GM19468 (cell line): ENCODE data around the gene TP53BP1.
"Not testable (repeated sequence)": the region's sequence is repeated elsewhere in the genome, so short reads cannot be mapped to it uniquely, and the experiment has no call there.

Experiments
- ATAC-seq: cut with Tn5 transposase; IDR thresholded peaks from one replicate; pipeline ENCODE4 v1.9.1; 2021; ENCODE audit warnings: mild to moderate bottlenecking, moderate library complexity, moderate number of reproducible peaks; ENCODE audit not compliant: unreplicated experiment; ENCODE audit errors: extremely low read depth

The TP53BP1 gene, protein sequence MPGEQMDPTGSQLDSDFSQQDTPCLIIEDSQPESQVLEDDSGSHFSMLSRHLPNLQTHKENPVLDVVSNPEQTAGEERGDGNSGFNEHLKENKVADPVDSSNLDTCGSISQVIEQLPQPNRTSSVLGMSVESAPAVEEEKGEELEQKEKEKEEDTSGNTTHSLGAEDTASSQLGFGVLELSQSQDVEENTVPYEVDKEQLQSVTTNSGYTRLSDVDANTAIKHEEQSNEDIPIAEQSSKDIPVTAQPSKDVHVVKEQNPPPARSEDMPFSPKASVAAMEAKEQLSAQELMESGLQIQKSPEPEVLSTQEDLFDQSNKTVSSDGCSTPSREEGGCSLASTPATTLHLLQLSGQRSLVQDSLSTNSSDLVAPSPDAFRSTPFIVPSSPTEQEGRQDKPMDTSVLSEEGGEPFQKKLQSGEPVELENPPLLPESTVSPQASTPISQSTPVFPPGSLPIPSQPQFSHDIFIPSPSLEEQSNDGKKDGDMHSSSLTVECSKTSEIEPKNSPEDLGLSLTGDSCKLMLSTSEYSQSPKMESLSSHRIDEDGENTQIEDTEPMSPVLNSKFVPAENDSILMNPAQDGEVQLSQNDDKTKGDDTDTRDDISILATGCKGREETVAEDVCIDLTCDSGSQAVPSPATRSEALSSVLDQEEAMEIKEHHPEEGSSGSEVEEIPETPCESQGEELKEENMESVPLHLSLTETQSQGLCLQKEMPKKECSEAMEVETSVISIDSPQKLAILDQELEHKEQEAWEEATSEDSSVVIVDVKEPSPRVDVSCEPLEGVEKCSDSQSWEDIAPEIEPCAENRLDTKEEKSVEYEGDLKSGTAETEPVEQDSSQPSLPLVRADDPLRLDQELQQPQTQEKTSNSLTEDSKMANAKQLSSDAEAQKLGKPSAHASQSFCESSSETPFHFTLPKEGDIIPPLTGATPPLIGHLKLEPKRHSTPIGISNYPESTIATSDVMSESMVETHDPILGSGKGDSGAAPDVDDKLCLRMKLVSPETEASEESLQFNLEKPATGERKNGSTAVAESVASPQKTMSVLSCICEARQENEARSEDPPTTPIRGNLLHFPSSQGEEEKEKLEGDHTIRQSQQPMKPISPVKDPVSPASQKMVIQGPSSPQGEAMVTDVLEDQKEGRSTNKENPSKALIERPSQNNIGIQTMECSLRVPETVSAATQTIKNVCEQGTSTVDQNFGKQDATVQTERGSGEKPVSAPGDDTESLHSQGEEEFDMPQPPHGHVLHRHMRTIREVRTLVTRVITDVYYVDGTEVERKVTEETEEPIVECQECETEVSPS (N-terminal part only)

DNA sequence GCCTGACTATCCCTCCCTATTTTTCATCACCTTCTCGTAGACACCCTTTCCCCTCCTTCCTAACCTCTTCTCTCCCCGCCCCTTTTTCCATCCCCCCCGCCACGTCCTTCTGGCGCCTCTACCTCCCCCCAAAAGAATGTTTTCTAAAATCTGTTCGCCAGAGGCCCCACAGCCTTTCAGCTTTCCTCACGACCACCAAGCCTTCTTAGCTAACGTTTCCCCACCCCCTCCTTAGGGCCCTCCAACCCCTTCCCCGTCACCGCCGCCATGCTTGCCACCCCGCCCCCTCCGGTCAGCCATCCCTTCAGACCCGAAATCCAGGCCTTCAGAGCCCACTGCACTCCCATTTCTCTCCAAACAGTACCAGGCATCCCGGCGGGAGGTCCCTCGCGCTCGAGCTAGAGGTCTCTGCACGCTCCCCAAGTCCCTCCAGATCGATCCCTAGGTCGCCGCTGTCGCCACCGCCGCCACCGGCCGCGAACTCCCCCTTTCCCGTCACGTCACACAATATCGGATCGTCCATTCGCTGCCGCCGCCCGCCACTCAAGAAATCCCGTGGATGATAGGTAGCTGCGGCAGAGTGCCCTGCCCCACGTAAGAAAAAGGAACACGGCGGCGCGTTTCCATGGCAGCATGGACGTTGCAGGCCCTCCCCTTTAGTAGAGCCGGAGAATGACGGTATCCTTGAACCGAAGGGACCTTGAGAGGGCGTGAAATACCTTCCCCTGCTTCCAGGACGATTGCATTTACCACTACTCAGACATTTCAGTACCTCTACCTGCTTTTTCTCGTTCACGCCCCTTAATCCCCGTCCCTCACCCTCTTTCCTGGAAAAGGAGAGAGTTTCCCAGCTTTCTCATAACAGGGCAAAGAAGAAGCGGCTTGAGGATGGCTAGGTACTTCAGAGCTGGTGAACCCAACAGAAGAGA, at the start of gene TP53BP1:
TSS of gene TP53BP1 (minus strand) at position 484 of the 929 bp plus-strand sequence. CDS start at position 371, 113 bp downstream.
- peak; percentile 67 for ATAC-seq

DNA sequence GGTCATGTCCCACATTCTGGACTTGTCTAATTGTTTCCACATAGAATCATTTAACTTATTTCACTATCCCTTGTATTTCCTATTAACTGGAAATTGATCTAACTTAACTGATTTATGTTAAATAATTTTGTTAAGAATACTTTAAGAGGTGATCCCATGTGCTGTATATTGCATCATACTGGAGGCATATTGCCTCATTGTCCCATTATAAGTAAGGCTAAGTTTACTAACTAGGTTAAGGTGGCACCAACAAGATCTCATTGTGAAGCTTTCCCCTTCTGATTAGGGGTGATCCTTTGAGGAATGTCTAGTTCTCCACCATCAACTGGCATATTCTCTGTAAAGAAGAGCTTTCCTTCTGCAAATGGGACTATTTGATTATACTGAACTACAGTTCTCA, 48.8 kb upstream of the TP53BP1 start:
- no peak for ATAC-seq

DNA sequence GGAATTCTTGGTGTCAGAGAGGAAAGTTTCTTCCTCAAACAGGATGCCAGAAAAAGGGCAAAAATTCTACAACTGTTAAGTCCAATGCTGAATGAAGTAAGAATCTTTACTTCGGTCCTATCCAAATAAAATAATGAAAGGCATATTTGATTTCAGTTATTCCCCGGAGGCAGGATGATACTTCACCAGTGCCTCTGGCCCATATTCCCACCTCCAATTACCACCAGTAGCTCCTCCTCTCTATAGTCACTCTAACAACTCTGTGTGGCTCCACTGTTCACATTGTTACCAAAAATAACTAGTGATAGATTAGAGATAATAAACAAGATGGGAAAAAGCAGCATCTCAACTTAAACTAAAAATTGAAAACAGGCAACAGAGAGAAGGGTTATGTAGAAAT, 45.1 kb upstream of the TP53BP1 start:
- no peak for ATAC-seq

DNA sequence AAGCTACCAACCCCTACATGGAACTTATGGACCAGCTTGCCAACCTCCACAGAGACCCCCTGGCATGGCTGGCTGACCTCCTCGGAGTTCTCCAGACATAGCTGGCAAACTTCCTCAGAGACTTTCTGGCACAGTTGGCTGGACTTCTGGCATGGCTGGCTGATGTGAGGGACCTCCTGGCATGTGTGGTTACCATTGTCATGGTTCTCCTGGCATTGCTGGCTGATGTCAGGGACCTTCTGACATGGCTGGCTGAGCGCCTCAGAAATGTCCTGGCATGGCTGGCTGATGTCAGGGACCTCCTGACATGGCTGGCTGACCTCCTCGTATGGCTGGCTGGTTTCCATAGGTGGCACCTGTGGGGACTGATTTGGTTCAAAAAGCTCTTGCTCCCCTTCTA, 41.9 kb upstream of the TP53BP1 start:
- no peak for ATAC-seq

DNA sequence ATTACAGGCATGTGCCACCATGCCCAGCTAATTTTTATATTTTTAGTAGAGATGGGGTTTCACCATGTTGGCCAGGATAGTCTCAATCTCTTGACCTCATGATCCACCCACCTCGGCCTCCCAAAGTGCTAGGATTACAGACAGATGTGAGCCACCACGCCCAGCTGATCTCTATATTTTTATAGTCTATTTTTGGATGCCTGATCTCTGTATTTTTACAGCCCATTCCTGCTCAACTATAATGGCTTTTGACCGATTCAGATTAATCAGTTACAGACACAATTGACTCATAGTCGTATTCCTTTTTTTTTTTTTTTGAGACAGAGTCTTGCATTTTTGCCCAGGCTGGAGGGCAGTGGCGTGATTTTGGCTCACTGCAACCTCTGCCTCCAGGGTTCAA, 39.9 kb upstream of the TP53BP1 start:
- not testable (repeated sequence) for ATAC-seq

DNA sequence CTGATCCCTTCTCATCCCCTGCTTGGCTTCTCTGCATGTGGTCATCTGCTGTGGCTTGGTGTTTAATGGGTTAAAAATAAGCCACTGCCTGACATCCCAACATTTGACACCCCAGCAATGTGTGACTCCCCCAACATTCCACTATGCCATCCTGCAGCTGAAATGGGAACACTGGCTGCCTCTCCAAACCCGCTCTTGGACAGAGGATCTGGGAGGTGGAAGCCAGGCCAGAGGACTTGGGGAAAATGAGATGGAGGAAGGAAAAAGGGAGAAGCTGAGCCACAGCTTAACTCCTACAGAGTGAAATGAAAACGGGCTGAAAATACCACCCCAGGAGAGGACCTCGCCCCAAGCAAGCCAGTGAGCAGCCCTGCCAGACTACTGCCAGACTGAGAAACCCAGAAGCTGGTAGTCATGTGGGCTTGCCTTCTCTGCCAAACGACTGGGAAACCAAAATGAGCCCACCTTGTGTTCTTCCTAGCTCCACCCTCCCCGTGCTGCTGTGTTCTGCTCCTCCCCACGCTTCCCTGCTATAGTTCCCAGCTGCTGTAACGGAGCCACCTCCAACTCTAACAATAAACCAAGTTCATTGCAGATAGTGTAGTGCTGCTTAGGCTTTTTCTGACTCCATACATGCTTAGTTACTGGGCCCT, 38.2 kb upstream of the TP53BP1 start:
- ATAC-seq = no peak

DNA sequence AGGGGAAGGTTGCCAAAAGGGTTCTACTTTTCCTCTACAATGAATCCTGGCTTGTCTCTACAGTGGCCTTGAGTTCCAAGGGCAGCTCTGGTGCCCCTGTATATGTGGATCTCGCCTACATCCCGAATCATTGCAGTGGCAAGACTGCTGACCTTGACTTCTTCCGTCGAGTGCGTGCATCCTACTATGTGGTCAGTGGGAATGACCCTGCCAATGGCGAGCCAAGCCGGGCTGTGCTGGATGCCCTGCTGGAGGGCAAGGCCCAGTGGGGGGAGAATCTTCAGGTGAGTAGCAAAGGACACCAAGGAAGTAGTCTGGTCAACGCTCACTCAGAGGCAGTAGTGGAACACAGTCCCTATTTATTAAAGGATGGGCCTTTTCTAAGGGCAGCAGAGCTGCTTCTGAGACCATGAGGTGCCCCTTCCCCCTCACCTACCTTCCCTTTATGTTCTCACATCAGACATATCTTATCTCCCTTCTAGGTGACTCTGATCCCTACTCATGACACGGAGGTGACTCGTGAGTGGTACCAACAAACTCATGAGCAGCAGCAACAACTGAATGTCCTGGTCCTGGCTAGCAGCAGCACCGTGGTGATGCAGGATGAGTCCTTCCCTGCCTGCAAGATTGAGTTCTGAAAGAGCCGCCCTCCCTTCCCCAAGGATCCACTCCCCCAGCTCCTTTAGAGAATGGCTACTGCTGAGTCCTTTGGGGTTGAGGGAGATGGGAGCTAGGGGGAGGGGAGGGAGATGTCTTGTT, 36.8 kb upstream of the TP53BP1 start:
- no peak for ATAC-seq

DNA sequence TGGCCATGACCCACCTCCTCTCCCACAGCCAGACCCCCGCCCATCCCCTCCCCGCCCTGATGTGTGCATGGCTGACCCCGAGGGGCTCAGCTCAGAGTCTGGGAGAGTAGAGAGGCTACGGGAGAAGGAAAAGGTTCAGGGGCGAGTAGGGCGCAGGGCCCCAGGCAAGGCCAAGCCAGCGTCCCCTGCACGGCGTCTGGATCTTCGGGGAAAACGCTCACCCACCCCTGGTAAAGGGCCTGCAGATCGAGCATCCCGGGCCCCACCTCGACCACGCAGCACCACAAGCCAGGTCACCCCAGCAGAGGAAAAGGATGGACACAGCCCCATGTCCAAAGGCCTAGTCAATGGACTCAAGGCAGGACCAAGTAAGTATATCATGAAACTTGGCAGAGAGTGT, 36.2 kb upstream of the TP53BP1 start:
- no peak for ATAC-seq

DNA sequence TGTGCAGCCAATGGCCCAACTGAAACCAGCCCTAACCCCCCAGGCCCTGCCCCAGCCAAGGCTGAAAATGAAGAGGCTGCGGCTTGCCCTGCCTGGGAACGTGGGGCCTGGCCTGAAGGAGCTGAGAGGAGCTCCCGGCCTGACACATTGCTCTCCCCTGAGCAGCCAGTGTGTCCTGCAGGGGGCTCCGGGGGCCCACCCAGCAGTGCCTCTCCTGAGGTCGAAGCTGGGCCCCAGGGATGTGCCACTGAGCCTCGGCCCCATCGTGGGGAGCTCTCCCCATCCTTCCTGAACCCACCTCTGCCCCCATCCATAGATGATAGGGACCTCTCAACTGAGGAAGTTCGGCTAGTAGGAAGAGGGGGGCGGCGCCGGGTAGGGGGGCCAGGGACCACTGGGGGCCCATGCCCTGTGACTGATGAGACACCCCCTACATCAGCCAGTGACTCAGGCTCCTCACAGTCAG, 35.6 kb upstream of the TP53BP1 start:
- ATAC-seq = no peak

DNA sequence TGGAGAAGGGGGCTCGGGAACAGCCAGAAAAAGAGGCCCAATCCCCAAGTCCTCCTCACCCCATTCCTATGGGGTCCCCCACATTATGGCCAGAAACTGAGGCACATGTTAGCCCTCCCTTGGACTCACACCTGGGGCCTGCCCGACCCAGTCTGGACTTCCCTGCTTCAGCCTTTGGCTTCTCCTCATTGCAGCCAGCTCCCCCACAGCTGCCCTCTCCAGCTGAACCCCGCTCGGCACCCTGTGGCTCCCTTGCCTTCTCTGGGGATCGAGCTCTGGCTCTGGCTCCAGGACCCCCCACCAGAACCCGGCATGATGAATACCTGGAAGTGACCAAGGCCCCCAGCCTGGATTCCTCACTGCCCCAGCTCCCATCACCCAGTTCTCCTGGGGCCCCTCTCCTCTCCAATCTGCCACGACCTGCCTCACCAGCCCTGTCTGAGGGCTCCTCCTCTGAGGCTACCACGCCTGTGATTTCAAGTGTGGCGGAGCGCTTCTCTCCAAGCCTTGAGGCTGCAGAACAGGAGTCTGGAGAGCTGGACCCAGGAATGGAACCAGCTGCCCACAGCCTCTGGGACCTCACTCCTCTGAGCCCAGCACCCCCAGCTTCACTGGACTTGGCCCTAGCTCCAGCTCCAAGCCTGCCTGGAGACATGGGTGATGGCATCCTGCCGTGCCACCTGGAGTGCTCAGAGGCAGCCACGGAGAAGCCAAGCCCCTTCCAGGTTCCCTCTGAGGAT, 35.0 kb upstream of the TP53BP1 start:
- ATAC-seq = no peak

DNA sequence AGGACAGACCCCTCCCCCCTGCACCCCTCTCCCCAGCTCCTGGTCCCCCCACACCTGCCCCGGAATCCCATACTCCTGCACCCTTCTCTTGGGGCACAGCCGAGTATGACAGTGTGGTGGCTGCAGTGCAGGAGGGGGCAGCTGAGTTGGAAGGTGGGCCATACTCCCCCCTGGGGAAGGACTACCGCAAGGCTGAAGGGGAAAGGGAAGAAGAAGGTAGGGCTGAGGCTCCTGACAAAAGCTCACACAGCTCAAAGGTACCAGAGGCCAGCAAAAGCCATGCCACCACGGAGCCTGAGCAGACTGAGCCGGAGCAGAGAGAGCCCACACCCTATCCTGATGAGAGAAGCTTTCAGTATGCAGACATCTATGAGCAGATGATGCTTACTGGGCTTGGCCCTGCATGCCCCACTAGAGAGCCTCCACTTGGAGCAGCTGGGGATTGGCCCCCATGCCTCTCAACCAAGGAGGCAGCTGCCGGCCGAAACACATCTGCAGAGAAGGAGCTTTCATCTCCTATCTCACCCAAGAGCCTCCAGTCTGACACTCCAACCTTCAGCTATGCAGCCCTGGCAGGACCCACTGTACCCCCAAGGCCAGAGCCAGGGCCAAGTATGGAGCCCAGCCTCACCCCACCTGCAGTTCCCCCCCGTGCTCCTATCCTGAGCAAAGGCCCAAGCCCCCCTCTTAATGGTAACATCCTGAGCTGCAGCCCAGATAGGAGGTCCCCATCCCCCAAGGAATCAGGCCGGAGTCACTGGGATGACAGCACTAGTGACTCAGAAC, 34.3 kb upstream of the TP53BP1 start:
- ATAC-seq = no peak

DNA sequence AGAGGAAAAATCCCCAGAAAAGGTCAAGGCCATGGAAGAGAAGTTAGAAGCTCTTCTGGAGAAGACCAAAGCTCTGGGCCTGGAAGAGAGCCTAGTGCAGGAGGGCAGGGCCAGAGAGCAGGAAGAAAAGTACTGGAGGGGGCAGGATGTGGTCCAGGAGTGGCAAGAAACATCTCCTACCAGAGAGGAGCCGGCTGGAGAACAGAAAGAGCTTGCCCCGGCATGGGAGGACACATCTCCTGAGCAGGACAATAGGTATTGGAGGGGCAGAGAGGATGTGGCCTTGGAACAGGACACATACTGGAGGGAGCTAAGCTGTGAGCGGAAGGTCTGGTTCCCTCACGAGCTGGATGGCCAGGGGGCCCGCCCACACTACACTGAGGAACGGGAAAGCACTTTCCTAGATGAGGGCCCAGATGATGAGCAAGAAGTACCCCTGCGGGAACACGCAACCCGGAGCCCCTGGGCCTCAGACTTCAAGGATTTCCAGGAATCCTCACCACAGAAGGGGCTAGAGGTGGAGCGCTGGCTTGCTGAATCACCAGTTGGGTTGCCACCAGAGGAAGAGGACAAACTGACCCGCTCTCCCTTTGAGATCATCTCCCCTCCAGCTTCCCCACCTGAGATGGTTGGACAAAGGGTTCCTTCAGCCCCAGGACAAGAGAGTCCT, 33.4 kb upstream of the TP53BP1 start:
- no peak for ATAC-seq

DNA sequence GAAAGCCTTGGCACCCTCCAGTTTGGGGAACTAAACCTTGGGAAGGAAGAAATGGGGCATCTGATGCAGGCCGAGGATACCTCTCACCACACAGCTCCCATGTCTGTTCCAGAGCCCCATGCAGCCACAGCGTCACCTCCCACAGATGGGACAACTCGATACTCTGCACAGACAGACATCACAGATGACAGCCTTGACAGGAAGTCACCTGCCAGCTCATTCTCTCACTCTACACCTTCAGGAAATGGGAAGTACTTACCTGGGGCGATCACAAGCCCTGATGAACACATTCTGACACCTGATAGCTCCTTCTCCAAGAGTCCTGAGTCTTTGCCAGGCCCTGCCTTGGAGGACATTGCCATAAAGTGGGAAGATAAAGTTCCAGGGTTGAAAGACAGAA, 32.2 kb upstream of the TP53BP1 start:
- no peak for ATAC-seq

DNA sequence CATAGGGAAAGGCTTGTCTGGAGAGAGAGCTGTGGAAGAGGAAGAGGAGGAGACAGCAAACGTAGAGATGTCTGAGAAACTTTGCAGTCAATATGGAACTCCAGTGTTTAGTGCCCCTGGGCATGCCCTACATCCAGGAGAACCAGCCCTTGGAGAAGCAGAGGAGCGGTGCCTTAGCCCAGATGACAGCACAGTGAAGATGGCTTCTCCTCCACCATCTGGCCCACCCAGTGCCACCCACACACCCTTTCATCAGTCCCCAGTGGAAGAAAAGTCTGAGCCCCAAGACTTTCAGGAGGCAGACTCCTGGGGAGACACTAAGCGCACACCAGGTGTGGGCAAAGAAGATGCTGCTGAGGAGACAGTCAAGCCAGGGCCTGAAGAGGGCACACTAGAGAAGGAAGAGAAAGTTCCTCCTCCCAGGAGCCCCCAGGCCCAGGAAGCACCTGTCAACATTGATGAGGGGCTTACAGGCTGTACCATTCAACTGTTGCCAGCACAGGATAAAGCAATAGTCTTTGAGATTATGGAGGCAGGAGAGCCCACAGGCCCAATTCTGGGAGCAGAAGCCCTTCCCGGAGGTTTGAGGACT, 31.4 kb upstream of the TP53BP1 start:
- no peak for ATAC-seq

DNA sequence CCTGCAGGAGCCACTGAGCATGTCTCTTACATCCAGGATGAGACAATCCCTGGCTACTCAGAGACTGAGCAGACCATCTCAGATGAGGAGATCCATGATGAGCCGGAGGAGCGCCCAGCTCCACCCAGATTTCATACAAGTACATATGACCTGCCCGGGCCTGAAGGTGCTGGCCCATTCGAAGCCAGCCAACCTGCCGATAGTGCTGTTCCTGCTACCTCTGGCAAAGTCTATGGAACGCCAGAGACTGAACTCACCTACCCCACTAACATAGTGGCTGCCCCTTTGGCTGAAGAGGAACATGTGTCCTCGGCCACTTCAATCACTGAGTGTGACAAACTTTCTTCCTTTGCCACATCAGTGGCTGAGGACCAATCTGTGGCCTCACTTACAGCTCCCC, 30.7 kb upstream of the TP53BP1 start:
- ATAC-seq = no peak

DNA sequence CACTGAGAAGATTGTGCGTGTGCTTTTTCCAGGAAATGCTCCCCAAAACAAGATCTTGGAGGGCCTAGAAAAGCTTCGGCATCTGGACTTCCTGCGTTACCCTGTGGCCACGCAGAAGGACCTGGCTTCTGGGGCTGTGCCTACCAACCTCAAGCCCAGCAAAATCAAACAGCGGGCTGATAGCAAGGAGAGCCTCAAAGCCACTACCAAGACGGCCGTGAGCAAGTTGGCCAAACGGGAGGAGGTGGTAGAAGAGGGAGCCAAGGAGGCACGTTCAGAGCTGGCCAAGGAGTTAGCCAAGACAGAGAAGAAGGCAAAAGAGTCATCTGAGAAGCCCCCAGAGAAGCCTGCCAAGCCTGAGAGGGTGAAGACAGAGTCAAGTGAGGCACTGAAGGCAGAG, 29.3 kb upstream of the TP53BP1 start:
- no peak for ATAC-seq
